HL-60 (cell line): ENCODE results near the gene EXTL1.

Experiments used
- DNase-seq, 2 experiments: peaks; one replicate each; pipeline ENCODE4 v3.0.0-alpha.2; 2010 to 2020; ENCODE audit warnings: low read depth in 1 of 2, low spot score in 1 of 2
- H3K27ac ChIP-seq: fragments of 250-450 bp; sonication (Bioruptor Pico); replicated peaks from 2 replicates; pipeline ENCODE4 v1.5.1; 2020; ENCODE audit warnings: mild to moderate bottlenecking, moderate library complexity
- H3K27me3 ChIP-seq: fragments of 250-450 bp; sonication (Bioruptor Pico); 2 replicates; pipeline ENCODE4 v1.5.1; 2021; ENCODE audit warnings: mild to moderate bottlenecking, moderate library complexity; ENCODE audit not compliant: insufficient read depth, poor library complexity, severe bottlenecking
- H3K4me3 ChIP-seq: replicated peaks from 2 replicates; pipeline ENCODE4 v1.5.1; 2011; ENCODE audit warnings: mild to moderate bottlenecking, control low read depth, low read length; ENCODE audit not compliant: insufficient read depth
- GABPA ChIP-seq: IDR thresholded peaks from 2 replicates; pipeline ENCODE4 v1.6.1; 2012; ENCODE audit warnings: low read depth
- POLR2AphosphoS5 ChIP-seq: IDR thresholded peaks from 2 replicates; pipeline ENCODE4 v1.6.1; 2012; ENCODE audit warnings: low read depth
- SPI1 ChIP-seq: IDR thresholded peaks from 2 replicates; pipeline ENCODE4 v1.6.1; 2012; ENCODE audit warnings: low read depth, mild to moderate bottlenecking, borderline replicate concordance
- TF ChIP-seq, protein P1 (sequence below): IDR thresholded peaks from one replicate; pipeline ENCODE4 v1.5.1; 2011; ENCODE audit warnings: low read length, control low read depth, inconsistent platforms; ENCODE audit not compliant: insufficient read depth
- TF ChIP-seq, protein P2 (sequence below): IDR thresholded peaks from 2 replicates; pipeline ENCODE4 v1.6.1; 2012; ENCODE audit warnings: low read depth; ENCODE audit not compliant: insufficient replicate concordance

EXTL1 gene

DNA sequence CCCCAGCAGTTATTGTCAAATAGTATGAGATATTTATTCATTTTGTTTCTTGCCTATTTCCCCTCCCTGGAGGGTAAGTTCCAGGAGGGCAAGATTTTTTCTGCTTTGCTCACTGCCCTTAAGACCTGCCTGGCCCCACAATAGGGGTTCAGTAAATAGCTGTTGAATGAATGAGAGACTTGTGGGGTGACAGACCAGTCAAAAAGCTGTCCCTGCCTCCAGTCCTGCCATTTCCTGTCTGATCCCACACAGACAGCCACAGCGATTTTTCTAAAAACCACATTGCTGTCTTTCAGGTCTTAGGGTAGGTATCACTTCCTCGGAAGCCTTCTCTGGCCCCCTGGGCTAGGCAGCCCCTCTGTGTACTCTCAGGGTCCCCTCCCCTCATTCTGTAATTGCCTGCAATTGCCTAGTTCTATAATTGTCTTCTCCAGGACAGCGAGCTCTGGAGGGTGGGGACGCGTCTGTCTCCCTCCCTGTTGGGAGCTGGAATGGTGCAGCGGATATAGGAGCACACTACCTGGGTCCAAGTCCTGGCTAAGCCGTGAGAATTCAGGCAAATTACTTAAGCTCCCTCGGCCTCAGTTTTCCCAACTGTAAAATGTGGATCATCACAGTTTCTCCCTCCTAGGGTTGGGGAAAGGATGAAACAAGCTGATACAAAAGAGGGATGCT, 1.8 kb upstream of the EXTL1 start:
- TF ChIP-seq SPI1 (0 out of 2 replicates have a peak, but pooled peaks have one; percentile 6), GABPA (no peak)
- TF ChIP-seq, protein P1, sequence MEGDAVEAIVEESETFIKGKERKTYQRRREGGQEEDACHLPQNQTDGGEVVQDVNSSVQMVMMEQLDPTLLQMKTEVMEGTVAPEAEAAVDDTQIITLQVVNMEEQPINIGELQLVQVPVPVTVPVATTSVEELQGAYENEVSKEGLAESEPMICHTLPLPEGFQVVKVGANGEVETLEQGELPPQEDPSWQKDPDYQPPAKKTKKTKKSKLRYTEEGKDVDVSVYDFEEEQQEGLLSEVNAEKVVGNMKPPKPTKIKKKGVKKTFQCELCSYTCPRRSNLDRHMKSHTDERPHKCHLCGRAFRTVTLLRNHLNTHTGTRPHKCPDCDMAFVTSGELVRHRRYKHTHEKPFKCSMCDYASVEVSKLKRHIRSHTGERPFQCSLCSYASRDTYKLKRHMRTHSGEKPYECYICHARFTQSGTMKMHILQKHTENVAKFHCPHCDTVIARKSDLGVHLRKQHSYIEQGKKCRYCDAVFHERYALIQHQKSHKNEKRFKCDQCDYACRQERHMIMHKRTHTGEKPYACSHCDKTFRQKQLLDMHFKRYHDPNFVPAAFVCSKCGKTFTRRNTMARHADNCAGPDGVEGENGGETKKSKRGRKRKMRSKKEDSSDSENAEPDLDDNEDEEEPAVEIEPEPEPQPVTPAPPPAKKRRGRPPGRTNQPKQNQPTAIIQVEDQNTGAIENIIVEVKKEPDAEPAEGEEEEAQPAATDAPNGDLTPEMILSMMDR: no peak
- Histone ChIP-seq H3K27me3 (no peaks in the 10 kb centered on the region), H3K4me3 (no peak overlapping the region), H3K27ac (no peak overlapping the region)
- no peak for DNase-seq

DNA sequence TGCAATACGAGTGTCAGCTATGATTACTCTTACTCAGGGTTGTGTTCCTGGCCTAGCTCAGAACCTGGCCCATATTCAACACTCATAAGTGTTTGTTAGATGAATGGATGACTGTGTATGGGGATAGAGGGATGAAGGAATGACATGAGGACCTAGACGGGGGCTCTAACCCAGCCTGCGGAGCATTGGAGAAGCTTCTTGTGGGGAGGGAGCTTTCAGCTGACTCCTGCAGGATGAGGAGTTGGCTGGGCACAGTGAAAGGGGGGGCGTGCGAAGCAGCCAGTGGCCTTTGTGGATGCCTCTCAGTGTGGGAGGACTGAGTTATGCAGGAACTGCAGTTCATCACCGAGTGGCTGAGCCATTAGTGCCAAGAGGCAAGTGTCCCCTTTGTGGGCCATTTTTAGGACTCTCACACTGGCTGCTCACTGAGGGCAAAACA, 1.2 kb upstream of the EXTL1 start:
- Histone ChIP-seq H3K27ac (no peak overlapping the region), H3K27me3 (no peaks in the 10 kb centered on the region), H3K4me3 (no peak overlapping the region)
- TF ChIP-seq SPI1 (no peak), GABPA (no peak), POLR2AphosphoS5 (no peak)
- TF ChIP-seq, protein P2, sequence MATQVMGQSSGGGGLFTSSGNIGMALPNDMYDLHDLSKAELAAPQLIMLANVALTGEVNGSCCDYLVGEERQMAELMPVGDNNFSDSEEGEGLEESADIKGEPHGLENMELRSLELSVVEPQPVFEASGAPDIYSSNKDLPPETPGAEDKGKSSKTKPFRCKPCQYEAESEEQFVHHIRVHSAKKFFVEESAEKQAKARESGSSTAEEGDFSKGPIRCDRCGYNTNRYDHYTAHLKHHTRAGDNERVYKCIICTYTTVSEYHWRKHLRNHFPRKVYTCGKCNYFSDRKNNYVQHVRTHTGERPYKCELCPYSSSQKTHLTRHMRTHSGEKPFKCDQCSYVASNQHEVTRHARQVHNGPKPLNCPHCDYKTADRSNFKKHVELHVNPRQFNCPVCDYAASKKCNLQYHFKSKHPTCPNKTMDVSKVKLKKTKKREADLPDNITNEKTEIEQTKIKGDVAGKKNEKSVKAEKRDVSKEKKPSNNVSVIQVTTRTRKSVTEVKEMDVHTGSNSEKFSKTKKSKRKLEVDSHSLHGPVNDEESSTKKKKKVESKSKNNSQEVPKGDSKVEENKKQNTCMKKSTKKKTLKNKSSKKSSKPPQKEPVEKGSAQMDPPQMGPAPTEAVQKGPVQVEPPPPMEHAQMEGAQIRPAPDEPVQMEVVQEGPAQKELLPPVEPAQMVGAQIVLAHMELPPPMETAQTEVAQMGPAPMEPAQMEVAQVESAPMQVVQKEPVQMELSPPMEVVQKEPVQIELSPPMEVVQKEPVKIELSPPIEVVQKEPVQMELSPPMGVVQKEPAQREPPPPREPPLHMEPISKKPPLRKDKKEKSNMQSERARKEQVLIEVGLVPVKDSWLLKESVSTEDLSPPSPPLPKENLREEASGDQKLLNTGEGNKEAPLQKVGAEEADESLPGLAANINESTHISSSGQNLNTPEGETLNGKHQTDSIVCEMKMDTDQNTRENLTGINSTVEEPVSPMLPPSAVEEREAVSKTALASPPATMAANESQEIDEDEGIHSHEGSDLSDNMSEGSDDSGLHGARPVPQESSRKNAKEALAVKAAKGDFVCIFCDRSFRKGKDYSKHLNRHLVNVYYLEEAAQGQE: no peak
- TF ChIP-seq, protein P1: no peak
- DNase-seq: no peak

GRCh38 chr1:26020941-26021646, 481 bp upstream of the EXTL1 start:
- Histone ChIP-seq H3K27ac (no peak overlapping the region), H3K27me3 (no peaks in the 10 kb centered on the region), H3K4me3 (no peak overlapping the region)
- TF ChIP-seq POLR2AphosphoS5: no peak
- TF ChIP-seq, protein P1: no peak
- TF ChIP-seq, protein P2: no peak
- TF ChIP-seq SPI1: no peak
- DNase-seq: no peak
